Astrocyte (in vitro differentiated cells and primary cell): ENCODE data around the gene IFI44L.

ENCODE experiments used
- CTCF ChIP-seq: IDR thresholded peaks from 2 replicates; pipeline ENCODE4 v1.5.1; 2011; ENCODE audit warnings: low read depth, mild to moderate bottlenecking, inconsistent platforms, low read length, moderate library complexity; ENCODE audit not compliant: insufficient read depth
- EZH2 ChIP-seq: IDR thresholded peaks from 2 replicates; pipeline ENCODE4 v1.6.1; 2012; ENCODE audit warnings: mild to moderate bottlenecking, low read length, inconsistent platforms; ENCODE audit not compliant: insufficient read depth

- peak; percentile 96 for TF ChIP-seq CTCF
- no peak for TF ChIP-seq EZH2
Observed at GRCh38 chr1:78617615-78618026, 2.6 kb upstream of the IFI44L start.
